SKM-1 treated with dmso at 0.1 percent for 144 hours (cell line): ENCODE measurements around the gene TNIK.

Source experiments
- DNase-seq: peaks from one replicate; lab custom pipeline; 2025; ENCODE audit not compliant: unreplicated experiment; lab: John Stamatoyannopoulos, UW

Gene TNIK

DNA sequence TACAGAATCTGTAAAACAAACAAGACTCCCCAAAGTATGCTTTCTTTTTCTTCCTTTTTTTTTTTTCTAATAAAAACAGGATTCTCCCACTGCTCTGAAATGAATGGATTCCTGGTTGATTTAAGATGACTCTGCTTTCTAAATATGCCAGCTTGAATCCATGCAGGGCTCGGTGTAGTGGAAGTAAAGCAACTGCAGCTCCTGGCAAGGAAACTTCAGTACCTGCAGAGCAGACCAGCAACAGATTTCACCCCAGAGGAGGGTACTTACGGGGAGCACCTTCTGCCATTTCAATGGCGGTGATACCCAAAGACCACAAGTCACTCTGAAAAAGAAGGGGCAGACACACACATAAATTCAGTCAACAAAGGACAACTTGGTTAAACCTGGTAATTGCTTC, 283.1 kb downstream of the TNIK start:
- DNase-seq = no peak

DNA sequence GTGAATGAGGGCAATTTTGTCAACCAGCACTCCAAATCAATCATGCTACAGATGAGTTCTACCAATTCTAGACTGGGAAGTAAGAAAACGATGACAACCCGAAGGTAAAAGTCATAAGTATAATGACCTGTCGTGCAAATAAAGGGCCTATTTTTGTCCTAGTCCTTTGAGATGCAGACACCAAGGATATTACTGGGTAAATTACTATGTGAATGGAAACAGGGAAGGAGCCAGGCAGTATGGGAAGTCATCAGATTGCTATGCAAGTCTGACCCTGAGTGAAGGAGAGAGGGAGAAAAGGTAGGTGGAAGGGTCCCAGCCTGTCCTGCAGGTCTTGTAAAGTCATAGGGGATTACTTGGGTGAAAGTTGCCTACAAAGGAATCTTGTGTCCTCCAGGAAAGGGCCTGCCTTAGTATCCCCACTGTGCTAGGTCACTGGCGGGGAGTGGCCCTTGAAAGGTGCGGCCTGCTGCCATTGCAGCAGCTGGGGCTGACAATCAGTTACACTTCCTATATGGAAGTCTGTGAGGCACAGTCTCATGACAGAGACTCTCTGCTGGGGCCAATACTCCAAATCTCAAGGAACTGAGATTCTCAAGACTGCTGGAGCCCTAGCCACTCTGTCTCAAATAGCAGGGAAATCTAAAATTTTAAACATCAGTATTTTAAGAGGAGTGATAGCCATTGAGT, 283.8 kb downstream of the TNIK start:
- DNase-seq = no peak

DNA sequence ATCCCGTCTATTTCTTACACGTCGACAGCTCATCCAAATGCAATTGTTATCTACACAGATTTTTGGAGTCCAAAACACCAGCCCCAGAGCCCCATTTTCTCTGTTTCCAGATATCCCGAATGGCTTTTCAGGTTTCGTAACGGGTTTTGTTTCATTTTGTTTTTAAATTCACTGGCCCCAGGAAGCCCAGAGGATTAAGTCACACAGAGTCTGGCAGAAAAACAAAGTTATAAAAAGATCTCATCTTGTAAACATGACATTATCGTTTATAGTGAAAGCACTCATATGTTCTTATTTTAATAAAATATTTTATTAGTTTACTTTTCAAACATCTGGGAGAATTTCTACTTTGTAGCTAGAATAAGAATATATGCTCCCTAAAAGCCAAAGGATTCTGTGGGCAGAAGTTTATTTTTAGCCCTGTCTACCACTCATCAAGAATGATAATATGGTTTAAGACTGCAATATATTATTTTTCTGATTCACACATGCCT, 284.4 kb downstream of the TNIK start:
- no peak for DNase-seq

DNA sequence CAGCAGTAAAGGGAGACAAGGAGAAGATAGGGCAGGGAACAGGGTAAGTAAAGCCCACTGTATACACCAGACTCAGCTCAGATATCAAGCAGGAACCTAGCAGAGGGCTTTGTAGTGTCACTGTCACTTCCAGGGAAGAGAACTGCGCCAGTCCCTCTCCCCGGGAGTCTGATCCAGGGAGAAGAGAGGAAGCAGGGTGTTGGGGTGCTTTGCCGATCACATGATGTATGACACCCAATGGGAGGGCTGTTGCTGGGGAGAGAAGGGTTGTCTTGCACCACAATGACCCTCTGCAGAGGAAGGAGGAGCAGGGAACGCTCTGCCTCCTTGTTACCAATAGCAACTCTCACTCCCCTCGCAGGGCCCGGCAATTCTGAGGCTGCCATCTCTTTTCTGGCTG, 286.5 kb downstream of the TNIK start:
- DNase-seq = no peak

DNA sequence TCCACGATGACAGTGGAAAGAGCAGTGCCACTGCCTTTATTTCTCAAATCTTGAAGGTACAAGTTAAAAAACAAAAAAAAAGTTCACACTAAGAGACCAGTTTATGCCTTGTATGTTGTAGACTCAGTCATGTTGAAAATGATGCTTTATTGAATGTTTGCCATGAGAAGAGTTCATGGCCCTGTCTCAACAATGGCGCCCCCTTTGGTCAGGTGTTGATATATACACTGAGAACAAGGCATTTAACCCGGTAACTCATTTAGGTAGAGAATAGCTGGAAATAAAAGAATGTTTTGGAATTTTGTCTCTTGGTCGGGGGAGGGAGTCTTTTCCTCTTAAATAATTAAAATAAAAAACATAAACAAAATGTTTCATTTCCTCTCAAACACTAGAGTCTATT, 288.1 kb downstream of the TNIK start:
- no peak for DNase-seq

DNA sequence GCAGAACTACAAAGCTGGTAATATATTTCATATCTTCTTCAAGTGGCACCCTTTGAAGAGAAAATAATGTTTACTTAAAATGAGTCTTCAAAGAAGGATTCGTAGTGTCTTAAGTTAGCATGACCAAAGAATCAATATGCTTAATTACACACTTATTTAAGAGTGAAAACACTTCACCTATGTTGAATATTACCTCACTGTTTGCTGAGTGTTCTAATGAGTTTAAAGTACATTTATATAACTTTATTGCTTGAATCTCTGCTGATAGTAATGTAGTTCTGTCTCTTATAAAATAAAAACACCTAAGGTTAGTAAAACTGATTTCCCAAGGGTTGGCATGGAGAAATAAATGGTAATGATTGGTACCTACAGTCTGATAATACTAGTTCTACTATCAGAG, 290.3 kb downstream of the TNIK start:
- no peak for DNase-seq

DNA sequence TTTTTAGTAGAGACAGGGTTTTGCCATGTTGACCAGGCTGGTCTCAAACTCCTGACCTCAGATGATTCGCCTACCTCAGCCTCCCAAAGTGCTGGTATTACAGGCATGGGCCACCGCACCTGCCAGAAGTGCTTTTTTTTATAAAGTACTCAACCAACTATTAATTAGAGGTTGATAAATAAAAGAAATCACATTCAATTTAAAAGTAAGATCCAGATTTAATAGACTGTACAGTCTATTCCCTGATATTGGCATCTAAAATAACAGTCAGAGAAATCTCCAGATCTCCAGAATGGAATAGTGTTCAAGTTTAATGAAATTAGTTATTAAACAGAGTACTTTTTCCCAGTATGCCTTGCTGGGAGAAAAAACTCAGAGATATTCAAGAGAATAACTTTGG, 290.8 kb downstream of the TNIK start:
- DNase-seq = no peak

DNA sequence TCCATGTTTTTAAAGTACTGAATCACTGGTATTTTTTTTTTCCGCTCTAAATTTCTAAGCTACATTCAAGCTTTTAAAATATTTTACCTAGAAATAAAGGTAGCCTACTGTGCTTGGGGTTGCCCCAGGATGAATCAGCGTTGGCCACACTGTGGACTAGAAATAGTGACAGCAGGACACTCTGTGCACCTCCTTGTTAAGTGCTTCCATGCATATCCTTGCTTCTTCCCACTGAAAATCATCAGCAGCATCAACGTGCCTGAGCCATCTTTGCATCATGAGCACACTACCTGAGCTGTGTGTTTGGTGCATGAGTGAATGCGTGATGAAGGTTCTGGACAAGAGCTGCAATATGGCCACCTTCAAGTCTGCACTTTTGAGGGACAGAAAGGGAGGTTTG, 291.7 kb downstream of the TNIK start:
- no peak for DNase-seq

DNA sequence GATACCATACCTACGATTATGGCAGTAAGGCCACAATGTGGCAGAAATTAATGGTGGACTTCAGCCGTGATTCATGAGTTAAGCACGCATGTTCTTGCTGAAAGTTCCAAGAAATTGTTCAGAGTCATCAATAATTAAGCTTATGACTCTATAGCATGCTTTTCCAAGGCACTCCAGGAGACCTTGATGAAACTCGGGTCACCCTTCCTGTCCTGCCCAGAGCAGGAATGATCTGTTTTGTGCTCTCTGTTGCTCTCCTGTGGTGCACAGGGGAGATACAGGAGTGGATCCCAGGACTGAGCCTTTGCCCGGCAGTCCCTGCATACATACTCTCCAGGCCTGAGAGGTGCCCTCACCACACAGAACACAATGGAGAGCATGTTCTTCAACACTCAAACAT, 292.1 kb downstream of the TNIK start:
- no peak for DNase-seq

DNA sequence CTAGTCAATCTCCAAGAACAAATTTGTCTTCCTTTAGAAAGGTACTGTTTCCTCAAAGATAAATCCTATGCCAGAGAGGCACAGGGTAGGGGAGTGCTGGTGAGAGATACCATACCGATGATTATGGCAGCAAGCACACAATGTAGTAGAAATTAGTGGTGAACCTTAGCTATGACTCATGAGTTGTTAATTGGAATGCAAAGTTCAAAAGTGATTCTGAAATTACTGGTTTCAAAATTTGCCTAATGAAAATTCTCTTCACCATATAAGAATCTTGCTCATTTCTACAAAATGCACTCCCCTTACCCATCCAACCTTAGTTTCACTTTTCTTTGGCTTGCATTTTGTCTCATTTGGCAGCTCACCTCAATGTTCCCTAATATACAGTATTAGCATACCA, 294.2 kb downstream of the TNIK start:
- DNase-seq = no peak

DNA sequence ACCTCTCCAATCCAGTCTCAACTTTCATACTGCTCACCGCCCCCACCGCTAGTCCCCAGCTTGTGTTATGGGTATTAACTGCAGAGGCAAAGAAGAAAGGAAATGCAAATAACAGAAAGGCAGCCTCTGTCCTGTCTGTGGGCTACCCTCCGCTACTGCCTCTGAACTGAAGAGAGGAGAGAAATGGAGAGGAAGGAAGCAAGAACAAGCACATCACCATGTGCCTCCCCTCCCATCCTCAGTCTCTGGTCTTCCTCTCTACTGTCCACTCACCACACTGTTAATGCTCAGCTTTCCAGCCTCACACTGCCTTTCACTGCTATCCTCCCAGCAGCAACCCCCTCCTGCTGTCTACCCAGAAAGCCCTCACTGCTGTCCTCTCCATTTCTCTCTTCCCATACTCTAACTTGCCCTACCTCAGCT, 294.7 kb downstream of the TNIK start:
- no peak for DNase-seq

DNA sequence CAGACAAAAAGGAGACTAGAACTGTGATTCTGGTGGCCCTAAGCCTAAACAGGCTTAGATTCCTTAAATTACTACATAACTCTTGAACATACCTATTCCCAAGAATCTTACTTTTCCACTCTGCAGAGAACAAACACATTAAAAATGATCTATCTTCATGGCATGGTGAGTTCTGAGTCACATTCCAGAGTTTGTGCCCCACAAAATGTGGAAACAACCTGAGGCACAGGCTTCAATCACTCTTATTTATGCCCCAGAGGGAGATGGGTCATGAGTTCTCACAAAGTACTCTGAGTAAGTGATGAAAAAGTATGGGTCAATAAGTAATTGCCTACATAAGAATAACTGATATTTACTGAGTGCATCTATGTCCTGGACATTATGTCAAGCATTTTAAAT, 296.1 kb downstream of the TNIK start:
- no peak for DNase-seq

DNA sequence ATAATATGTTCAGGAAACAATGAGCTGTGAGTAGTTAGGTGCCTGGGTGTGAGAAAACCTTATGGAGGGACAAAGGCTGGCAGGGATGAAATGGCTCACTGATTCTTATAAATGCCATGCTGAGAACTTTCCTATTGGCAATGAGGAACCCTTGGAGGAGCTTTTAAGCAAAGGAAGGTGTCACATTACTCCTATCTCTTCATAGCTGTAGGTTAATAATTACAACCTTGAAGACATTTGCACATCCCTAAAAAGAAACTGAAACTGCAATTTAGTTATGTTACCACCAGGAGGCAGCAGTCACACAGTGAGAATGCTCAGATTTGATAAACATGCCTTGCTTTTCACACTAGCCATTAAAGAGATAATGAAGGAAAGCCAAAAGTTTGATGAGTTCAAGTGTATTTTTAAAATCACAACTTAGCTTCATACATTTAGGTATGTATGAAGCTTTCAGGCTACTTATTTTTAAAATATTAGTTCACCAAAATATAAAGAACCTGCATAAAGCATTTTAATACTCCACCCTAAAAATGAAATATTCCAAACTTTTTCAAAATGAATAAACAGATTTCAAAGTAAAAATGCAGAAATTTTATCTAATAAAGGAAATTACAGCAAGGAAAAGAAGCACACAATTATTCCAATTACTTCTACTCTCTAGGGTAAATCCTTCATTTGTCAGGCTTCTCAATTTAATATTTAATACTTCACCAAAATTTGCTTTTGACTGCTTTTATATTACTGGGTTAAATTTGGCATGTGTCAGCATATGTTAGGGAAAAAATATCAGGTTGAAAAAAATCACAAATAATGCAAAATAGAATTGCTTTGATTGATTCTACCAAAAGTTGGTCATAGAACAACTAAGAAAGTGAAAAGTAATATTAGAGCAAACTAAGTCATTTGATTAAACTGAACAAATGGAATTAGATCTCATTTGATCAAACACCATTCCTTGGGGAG, 296.8 kb downstream of the TNIK start:
- peak; percentile 33 for DNase-seq

DNA sequence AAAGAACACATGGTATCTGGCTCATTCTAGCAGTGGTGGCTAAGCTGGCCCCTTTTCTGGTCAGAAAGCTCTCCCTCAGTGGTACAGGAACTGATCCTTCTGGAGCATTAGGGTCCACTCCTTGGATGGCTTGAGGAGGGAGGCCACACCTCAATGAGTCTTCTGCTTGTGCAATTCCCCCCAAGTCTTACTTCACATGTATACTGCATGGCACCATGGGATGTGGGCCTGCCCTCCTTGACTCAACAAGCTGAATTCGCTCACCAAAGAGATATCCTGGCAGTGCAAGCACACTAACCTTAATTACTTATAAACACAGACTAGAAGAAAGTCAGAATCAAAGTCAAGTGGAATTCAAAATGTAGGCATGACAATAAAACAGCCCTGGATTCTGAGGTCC, 299.9 kb downstream of the TNIK start:
- no peak for DNase-seq

DNA sequence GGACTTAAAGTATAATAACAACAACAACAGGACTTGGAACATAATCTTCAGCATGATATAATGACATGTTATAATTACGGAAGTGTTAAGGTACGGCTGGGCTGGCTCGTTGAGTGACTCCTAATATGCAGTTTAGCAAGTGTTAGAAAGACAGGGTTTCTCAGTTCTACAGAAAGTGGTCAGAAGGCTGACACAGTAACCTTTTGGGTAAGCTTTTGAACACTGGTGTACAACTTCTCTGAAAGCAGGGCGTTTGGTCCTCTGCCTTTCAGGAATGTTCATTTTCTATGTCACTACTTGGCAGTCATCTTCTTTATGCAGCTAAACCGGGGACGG, 300.4 kb downstream of the TNIK start:
- DNase-seq = no peak

DNA sequence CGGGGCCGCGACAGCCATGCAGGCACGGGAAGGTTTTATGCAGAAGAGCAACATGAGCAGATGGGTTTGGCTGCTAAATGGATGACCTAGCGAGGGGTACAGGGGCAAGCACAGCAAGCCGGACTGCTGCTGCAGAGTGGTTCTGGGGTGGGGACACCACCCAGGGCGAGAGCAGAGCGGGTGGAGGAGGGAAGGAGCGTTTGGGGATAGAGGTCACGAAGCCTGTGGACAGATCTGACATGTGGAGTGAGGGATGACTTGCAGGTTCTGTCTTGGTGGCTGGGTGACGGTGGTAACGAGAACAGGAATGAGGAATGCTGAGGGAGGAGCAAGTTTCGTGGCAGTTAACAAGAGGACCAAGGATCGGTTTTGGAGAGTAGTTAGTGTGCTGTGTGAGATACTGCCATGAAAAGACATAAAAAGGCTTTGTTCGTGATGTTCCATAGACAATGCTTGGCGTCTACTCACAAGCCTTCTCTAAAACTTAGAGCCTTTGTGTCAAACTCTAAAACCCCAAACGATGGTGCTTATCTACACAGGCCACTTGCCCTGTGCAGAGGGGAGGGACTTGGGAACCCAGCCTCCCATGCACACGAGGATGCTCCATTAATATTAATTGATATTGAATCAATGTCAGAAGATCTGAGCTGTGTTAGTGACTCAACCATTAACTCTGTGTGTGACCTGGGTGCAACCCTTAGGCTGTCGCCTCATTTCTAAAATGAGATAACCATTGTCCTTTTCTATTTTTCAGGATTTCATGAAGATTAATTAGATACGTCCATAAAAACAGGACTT, 301.0 kb downstream of the TNIK start:
- no peak for DNase-seq

DNA sequence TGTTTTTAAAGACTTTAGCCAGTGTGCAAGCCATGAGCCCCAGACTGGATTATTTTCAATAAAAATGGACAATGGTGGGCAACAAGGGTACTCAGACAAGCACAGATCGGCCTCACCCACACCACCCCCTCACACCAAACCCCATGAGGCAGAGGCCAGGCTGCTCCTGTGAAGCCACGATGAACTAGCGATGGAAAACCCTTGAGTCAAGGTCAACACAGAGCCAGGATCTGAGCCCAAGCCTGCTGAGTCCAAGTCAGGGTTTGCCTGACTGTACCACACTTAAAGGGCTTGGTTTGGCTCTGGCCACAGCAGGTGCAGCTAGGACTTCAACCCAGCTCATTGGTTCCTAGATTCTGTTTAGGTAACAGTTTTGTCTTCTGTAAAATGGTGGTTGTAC, 302.2 kb downstream of the TNIK start:
- DNase-seq = no peak

DNA sequence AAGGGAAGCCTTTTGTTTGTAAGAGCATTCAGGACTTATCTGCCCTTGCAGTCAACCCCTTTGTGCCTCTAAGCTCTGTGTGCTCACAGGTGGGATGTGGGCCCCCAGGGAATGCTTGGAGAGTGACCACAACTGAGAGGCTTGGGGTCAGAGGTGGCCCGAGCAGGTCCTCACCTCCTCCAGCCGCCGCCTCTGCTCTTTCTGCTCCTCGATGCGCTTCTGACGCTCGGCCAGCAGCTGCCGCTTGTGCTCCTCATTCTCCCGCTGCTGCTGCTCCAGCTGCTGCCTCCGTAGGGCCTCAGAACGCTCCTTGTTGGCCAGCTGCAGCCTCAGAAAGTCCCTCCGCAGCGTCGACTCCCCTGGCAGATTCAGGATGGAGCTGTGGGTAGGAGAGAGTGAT, 302.9 kb downstream of the TNIK start:
- no peak for DNase-seq

DNA sequence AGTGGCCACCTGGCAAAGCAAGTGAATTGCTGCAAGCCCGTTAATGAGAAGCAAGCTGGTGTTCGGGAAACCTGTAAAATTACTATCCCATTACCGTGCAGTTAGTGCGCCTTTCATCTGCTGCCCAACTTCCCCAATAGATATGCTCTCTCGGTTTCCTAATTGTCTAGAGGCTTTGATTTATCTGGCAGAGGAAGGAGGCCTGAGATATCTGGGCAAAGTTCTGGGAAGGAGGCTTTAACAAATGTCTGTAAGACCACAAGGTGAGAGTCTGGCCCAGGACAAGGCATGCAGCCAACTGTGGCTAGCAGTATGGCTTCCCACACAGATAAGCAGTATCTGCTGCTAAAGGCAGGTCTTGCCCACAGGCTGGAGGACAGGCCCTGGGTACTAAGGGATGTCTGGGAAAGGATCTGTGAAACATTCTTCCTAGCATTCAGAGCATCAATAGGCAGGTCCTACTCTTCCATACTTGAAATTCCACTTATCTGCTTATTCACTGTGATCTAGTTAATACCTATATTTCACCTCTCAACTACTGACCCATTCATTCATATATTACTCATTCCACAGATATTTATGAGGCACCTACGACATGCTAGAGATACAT, 303.7 kb downstream of the TNIK start:
- no peak for DNase-seq

DNA sequence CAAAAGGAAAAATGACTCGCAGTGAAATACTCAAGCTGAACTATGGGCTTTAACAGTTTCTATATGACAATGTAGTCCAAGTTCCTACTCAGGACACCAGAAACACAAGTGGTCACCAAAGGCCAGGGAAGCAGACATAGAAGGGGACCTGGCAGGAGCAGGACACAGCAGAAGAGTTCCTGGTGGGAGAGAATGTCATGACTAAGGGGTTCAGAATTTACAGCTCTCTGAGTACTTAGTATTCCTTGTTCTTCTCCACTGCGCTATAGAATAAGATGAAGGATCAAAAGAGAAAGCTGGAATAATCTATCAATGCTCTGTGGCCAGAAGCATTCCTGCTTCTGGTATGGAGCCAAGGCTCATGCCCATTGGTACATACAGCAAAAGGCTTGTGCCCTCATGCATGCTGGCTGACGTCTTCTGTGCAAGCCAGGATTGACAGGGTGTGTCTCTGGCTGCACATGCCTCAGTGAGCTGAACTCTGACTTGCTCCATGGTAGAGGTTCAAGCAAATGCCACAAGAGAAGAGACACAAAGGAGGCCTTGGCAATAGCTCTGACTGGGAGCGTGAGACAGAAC, 305.0 kb downstream of the TNIK start:
- DNase-seq = no peak

DNA sequence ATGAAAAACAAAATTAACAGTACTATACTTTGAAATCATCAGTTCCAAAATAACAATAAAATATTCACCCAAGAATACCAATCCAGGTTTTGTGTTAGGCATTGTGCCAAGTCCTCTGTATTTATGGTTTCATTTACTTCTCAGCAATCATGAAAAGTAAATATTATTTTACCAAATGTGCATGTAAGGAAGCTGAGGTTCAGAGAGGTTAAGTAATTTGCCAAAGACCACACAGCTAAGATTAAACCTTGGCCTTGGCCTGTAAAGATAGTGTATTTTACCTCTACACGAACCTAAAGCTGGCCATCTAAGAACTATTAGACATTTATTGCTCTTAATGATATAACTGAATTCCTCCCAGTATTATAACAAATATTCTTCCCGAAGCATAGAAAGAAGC, 309.3 kb downstream of the TNIK start:
- DNase-seq = no peak
